ENCODE results near the gene KCNK17. TPM values are rescaled to one million over a fixed set of nuclear protein-coding genes. Genes with fewer than 3 reads are reported as not detected.

Gene KCNK17
- total RNA-seq, 1 donor from 2014 or later: not detected

GRCh38 chr6:39317256-39317655, 3.0 kb upstream of the KCNK17 start:
- no peak for DNase-seq (ENCODE audit: extremely low spot score, unreplicated experiment)
- Mint-ChIP-seq H3K27me3 (ENCODE audit: unreplicated experiment) (peaks cover 38% of the 10 kb centered on the region), H3K36me3 (ENCODE audit: unreplicated experiment) (no peaks in the 10 kb centered on the region), H3K4me1 (ENCODE audit: unreplicated experiment) (no peaks in the 10 kb centered on the region), H3K27ac (ENCODE audit: unreplicated experiment) (no peak overlapping the region), H3K9me3 (ENCODE audit: unreplicated experiment) (no peaks in the 10 kb centered on the region), H3K4me3 (ENCODE audit: unreplicated experiment) (no peak overlapping the region)
- TF ChIP-seq, protein P1, sequence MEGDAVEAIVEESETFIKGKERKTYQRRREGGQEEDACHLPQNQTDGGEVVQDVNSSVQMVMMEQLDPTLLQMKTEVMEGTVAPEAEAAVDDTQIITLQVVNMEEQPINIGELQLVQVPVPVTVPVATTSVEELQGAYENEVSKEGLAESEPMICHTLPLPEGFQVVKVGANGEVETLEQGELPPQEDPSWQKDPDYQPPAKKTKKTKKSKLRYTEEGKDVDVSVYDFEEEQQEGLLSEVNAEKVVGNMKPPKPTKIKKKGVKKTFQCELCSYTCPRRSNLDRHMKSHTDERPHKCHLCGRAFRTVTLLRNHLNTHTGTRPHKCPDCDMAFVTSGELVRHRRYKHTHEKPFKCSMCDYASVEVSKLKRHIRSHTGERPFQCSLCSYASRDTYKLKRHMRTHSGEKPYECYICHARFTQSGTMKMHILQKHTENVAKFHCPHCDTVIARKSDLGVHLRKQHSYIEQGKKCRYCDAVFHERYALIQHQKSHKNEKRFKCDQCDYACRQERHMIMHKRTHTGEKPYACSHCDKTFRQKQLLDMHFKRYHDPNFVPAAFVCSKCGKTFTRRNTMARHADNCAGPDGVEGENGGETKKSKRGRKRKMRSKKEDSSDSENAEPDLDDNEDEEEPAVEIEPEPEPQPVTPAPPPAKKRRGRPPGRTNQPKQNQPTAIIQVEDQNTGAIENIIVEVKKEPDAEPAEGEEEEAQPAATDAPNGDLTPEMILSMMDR (IDR thresholded peaks at IDR 0.05): no peak

DNA sequence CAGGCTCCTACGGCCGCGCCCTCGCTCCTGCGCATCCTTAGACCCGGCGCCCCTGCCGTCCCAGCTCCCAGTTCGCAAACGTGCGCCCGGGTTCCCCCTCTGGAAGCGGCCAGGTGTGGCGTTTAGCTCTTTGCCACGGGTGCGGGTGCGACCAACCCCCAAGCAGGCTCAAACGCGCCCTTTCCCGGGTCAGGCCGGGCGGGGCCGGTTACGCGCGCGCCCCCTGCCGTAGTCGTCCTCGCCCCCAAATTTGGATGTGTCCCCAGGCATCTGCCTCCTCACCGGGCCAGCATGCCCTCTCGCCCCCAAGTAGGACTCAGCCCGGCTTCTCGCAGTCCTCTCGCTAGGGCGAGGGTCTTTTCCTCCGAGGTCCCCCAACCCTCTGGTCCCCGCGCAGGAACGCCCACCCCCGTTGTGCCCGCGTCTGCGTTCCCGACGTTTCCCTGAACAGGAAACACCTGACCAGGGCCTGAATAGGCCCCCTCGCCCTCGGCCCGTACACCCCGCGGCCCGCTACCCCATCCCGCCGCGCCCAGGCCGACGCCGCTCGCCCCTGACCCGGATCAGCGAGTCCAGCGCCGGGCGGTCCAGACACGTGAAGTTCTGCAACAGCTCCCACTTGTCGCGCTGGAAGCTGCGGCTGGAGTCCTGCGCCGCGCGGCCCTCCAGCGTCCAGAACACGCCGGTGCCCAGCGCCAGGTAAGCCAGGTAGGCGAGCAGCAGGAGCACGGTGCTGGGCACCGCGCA, 520 bp downstream of the KCNK17 start:
- no peaks in the 10 kb centered on the region for H3K4me1 Mint-ChIP-seq (ENCODE audit: unreplicated experiment)
- no peaks in the 10 kb centered on the region for H3K36me3 Mint-ChIP-seq (ENCODE audit: unreplicated experiment)
- H3K4me3 Mint-ChIP-seq (ENCODE audit: unreplicated experiment): no peak overlapping the region
- no peaks in the 10 kb centered on the region for H3K9me3 Mint-ChIP-seq (ENCODE audit: unreplicated experiment)
- peaks cover 42% of the 10 kb centered on the region for H3K27me3 Mint-ChIP-seq (ENCODE audit: unreplicated experiment)
- TF ChIP-seq, protein P1 (IDR thresholded peaks at IDR 0.05): no peak
- H3K27ac Mint-ChIP-seq (ENCODE audit: unreplicated experiment): no peak overlapping the region
- DNase-seq (ENCODE audit: extremely low spot score, unreplicated experiment): no peak

- H3K27me3 Mint-ChIP-seq (ENCODE audit: unreplicated experiment): peaks cover 42% of the 10 kb centered on the region
- H3K27ac Mint-ChIP-seq (ENCODE audit: unreplicated experiment): no peak overlapping the region
- no peak for DNase-seq (ENCODE audit: extremely low spot score, unreplicated experiment)
- no peak overlapping the region for H3K4me3 Mint-ChIP-seq (ENCODE audit: unreplicated experiment)
- no peaks in the 10 kb centered on the region for H3K4me1 Mint-ChIP-seq (ENCODE audit: unreplicated experiment)
- H3K9me3 Mint-ChIP-seq (ENCODE audit: unreplicated experiment): no peaks in the 10 kb centered on the region
- TF ChIP-seq, protein P1 (IDR thresholded peaks at IDR 0.05): no peak
- H3K36me3 Mint-ChIP-seq (ENCODE audit: unreplicated experiment): no peaks in the 10 kb centered on the region
Observed at GRCh38 chr6:39312912-39313525, 1.2 kb downstream of the KCNK17 start.

DNA sequence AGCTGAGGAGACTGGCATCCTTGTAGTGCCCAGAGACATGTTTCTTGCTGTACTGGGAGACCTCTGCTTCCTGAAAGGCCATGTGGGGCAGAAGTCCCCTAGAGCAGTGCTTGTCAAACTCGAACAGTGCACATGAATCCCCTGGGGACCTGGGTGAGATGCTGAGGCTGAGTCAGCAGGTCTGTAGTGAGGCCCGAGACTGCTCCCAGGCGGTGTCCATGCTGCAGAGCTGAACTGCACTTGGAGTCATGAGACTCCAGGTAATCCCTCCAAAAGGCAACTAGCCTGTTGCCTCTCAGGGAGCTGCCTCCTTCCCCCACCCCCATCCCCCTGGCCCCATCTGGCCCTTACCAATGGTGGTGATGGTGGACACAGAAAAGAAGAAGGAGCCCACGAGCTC, 3.7 kb downstream of the KCNK17 start:
- no peaks in the 10 kb centered on the region for H3K36me3 Mint-ChIP-seq (ENCODE audit: unreplicated experiment)
- H3K4me1 Mint-ChIP-seq (ENCODE audit: unreplicated experiment): no peaks in the 10 kb centered on the region
- TF ChIP-seq, protein P1 (IDR thresholded peaks at IDR 0.05): no peak
- DNase-seq (ENCODE audit: extremely low spot score, unreplicated experiment): no peak
- H3K27ac Mint-ChIP-seq (ENCODE audit: unreplicated experiment): no peak overlapping the region
- no peak overlapping the region for H3K4me3 Mint-ChIP-seq (ENCODE audit: unreplicated experiment)
- H3K9me3 Mint-ChIP-seq (ENCODE audit: unreplicated experiment): no peaks in the 10 kb centered on the region
- peaks cover 50% of the 10 kb centered on the region for H3K27me3 Mint-ChIP-seq (ENCODE audit: unreplicated experiment)

GRCh38 chr6:39309942-39310531, 4.2 kb downstream of the KCNK17 start:
- DNase-seq (ENCODE audit: extremely low spot score, unreplicated experiment): peak; percentile 89
- no peaks in the 10 kb centered on the region for H3K9me3 Mint-ChIP-seq (ENCODE audit: unreplicated experiment)
- H3K4me3 Mint-ChIP-seq (ENCODE audit: unreplicated experiment): no peak overlapping the region
- H3K27ac Mint-ChIP-seq (ENCODE audit: unreplicated experiment): no peak overlapping the region
- peaks cover 46% of the 10 kb centered on the region for H3K27me3 Mint-ChIP-seq (ENCODE audit: unreplicated experiment)
- no peaks in the 10 kb centered on the region for H3K4me1 Mint-ChIP-seq (ENCODE audit: unreplicated experiment)
- no peaks in the 10 kb centered on the region for H3K36me3 Mint-ChIP-seq (ENCODE audit: unreplicated experiment)
- TF ChIP-seq, protein P1 (IDR thresholded peaks at IDR 0.05): peak; percentile 90

All from osteocyte (in vitro differentiated cells).